IMR-90 (cell line): ENCODE results near the gene KDM2B. TPM values are rescaled to one million over a fixed set of nuclear protein-coding genes. Genes with fewer than 3 reads are reported as not detected.

Source experiments
- ATAC-seq: fragments of 200-7000 bp; cut with Tn5 transposase; 2 replicates; pipeline ENCODE4 v1.9.1; 2020; ENCODE audit warnings: low read depth, mild to moderate bottlenecking, moderate library complexity
- BruUV-seq: library from RNA; stranded (reverse); fragments of 400-500 nt; replicated peaks from 2 replicates; lab custom pipeline; 2021; lab: Mats Ljungman, UMichigan
- CTCF ChIA-PET: fragments of 300-600 bp; formaldehyde crosslinking; extraction: SDS; loops from one replicate; lab custom pipeline; 2021; ENCODE audit warnings: antibody characterized with exemption; lab: Yijun Ruan, JAX
- POLR2A ChIA-PET: fragments of 300-600 bp; sonication (Branson Sonifier 250); formaldehyde crosslinking; loops from one replicate; lab custom pipeline; 2022; ENCODE audit warnings: antibody characterized with exemption; ENCODE audit not compliant: unreplicated experiment; lab: Charles Lee
- DNase-seq: peaks from one replicate; pipeline ENCODE4 v3.0.0; 2013
- H2AFZ ChIP-seq: replicated peaks from 2 replicates; pipeline ENCODE3; 2013; ENCODE audit warnings: low read length, mild to moderate bottlenecking; ENCODE audit not compliant: poor library complexity
- H2AK5ac ChIP-seq: 2 replicates; pipeline ENCODE4 v1.6.1; 2013; ENCODE audit warnings: low read depth, low read length, inconsistent platforms
- H2AK9ac ChIP-seq: replicated peaks from 2 replicates; pipeline ENCODE3; 2013; ENCODE audit warnings: mild to moderate bottlenecking, low read depth, low read length, moderate library complexity; ENCODE audit not compliant: poor library complexity
- H2BK120ac ChIP-seq: 2 replicates; pipeline ENCODE4 v1.6.1; 2013; ENCODE audit warnings: low read depth, low read length, inconsistent platforms
- H2BK15ac ChIP-seq: 3 replicates; pipeline ENCODE4 v1.6.1; 2013; ENCODE audit warnings: low read depth, low read length, inconsistent platforms
- H2BK20ac ChIP-seq: 2 replicates; pipeline ENCODE4 v1.6.1; 2013; ENCODE audit warnings: low read depth, mild to moderate bottlenecking, inconsistent platforms, low read length, moderate library complexity
- H2BK5ac ChIP-seq: 2 replicates; pipeline ENCODE4 v1.6.1; 2013; ENCODE audit warnings: mild to moderate bottlenecking, low read depth, low read length, inconsistent platforms; ENCODE audit not compliant: poor library complexity, severe bottlenecking
- H3K14ac ChIP-seq: replicated peaks from 2 replicates; pipeline ENCODE4 v1.6.1; 2013; ENCODE audit warnings: low read depth, low read length, inconsistent platforms
- H3K18ac ChIP-seq: 2 replicates; pipeline ENCODE4 v1.6.1; 2013; ENCODE audit warnings: low read depth, low read length, control low read depth
- H3K23ac ChIP-seq: 2 replicates; pipeline ENCODE4 v1.6.1; 2013; ENCODE audit warnings: low read depth, low read length, inconsistent platforms
- H3K27ac ChIP-seq: 2 replicates; pipeline ENCODE4 v1.5.1; 2013; ENCODE audit warnings: mild to moderate bottlenecking, control low read depth, low read length; ENCODE audit not compliant: insufficient read depth
- H3K27me3 ChIP-seq: 2 replicates; pipeline ENCODE4 v1.6.1; 2013; ENCODE audit warnings: low read length; ENCODE audit not compliant: control insufficient read depth, insufficient read depth
- H3K36me3 ChIP-seq: 2 replicates; pipeline ENCODE4 v1.6.1; 2013; ENCODE audit warnings: low read length, mixed read lengths; ENCODE audit not compliant: control insufficient read depth, insufficient read depth
- H3K4ac ChIP-seq: 2 replicates; pipeline ENCODE4 v1.6.1; 2013; ENCODE audit warnings: low read depth, low read length, inconsistent platforms
- H3K4me1 ChIP-seq: 2 replicates; pipeline ENCODE4 v1.6.1; 2013; ENCODE audit warnings: low read length, mixed read lengths; ENCODE audit not compliant: control insufficient read depth, insufficient read depth
- H3K4me2 ChIP-seq: 2 replicates; pipeline ENCODE4 v1.6.1; 2013; ENCODE audit warnings: low read depth, mild to moderate bottlenecking, control low read depth, low read length, moderate library complexity
- H3K4me3 ChIP-seq: 2 replicates; pipeline ENCODE4 v1.5.1; 2013; ENCODE audit warnings: low read depth, mild to moderate bottlenecking, control low read depth, low read length, moderate library complexity; ENCODE audit not compliant: insufficient read depth
- H3K56ac ChIP-seq: 2 replicates; pipeline ENCODE4 v1.6.1; 2013; ENCODE audit warnings: low read length, inconsistent platforms; ENCODE audit not compliant: insufficient read depth; ENCODE audit errors: extremely low read depth
- H3K79me1 ChIP-seq, 2 experiments: 2 replicates each; pipeline ENCODE4 v1.6.1; 2013; ENCODE audit warnings: low read length in 2 of 2, inconsistent platforms in 1 of 2, low read depth in 1 of 2
- H3K9ac ChIP-seq: 2 replicates; pipeline ENCODE4 v1.6.1; 2013; ENCODE audit warnings: low read depth, low read length, control low read depth
- H3K9me1 ChIP-seq: 2 replicates; pipeline ENCODE4 v1.6.1; 2013; ENCODE audit warnings: low read length, inconsistent platforms; ENCODE audit not compliant: insufficient read depth
- H3K9me3 ChIP-seq: 2 replicates; pipeline ENCODE4 v1.6.1; 2013; ENCODE audit warnings: low read length; ENCODE audit not compliant: control insufficient read depth, insufficient read depth
- H4K20me1 ChIP-seq: 2 replicates; pipeline ENCODE4 v1.6.1; 2013; ENCODE audit warnings: low read length, inconsistent platforms; ENCODE audit not compliant: insufficient read depth
- H4K5ac ChIP-seq: 2 replicates; pipeline ENCODE4 v1.6.1; 2013; ENCODE audit warnings: mild to moderate bottlenecking, low read depth, low read length, control low read depth
- H4K8ac ChIP-seq, 2 experiments: 2 replicates each; pipeline ENCODE4 v1.6.1; 2013; ENCODE audit warnings: low read depth in 2 of 2, low read length in 2 of 2, control low read depth in 1 of 2, inconsistent platforms in 1 of 2
- H4K91ac ChIP-seq: 2 replicates; pipeline ENCODE4 v1.6.1; 2013; ENCODE audit warnings: low read depth, low read length, inconsistent platforms; ENCODE audit not compliant: insufficient read depth
- BHLHE40 ChIP-seq: fragments of 150-350 bp; IDR thresholded peaks from 2 replicates; pipeline ENCODE4 v1.6.1; 2016; ENCODE audit warnings: mild to moderate bottlenecking, low read depth, low read length
- CEBPB ChIP-seq: IDR thresholded peaks from 2 replicates; pipeline ENCODE4 v1.6.1; 2012; ENCODE audit warnings: low read depth, low read length, improper control_type of control experiment
- MAFK ChIP-seq: IDR thresholded peaks from 2 replicates; pipeline ENCODE4 v1.6.1; 2012; ENCODE audit warnings: low read depth, low read length, improper control_type of control experiment
- NFE2L2 ChIP-seq: fragments of 150-350 bp; IDR thresholded peaks from 2 replicates; pipeline ENCODE4 v1.6.1; 2016; ENCODE audit warnings: low read depth, mild to moderate bottlenecking, low read length
- RFX5 ChIP-seq: IDR thresholded peaks from 2 replicates; pipeline ENCODE4 v1.8.0; 2012; ENCODE audit warnings: low read depth, mild to moderate bottlenecking, low read length, moderate library complexity
- WGBS, 2 experiments: methylation state at CpG; one replicate each; pipeline versions ENCODE4 v1.1.5 to v1.1.7; 2013; ENCODE audit warnings: missing lambda C conversion rate in 2 of 2; ENCODE audit not compliant: insufficient read length in 1 of 2; ENCODE audit errors: extremely low coverage in 2 of 2; 5-methylcytosine and 5-hydroxymethylcytosine counted together
- dilution Hi-C: fragments of 300-500 bp; cut with HindIII; formaldehyde crosslinking; loops from one replicate; pipeline ENCODE4 v1.14.3; 2018; ENCODE audit warnings: low sequenced_read_pairs; ENCODE audit not compliant: unreplicated experiment
- in situ Hi-C: fragments of 300-500 bp; cut with MboI; formaldehyde crosslinking; loops from 3 replicates; pipeline ENCODE4 v1.14.3; 2019; ENCODE audit warnings: low sequenced_read_pairs, inconsistent platforms, mixed read lengths
- intact Hi-C: fragments of 100-400 bp; cut with micrococcal nuclease; formaldehyde crosslinking; loops from 2 replicates; pipeline ENCODE4 v1.10.0; 2022
- polyA plus RNA-seq, 3 experiments: library from polyadenylated mRNA; depleted of rRNA; stranded (reverse); fragments of >200 nt; gene quantifications; 2 replicates each; pipeline ENCODE4 v1.2.3, GENCODE V29; 2012; ENCODE audit warnings: low replicate concordance in 1 of 3
- total RNA-seq: library from RNA; depleted of rRNA; stranded (reverse); fragments of >200 nt; gene quantifications from 2 replicates; pipeline ENCODE4 v1.2.3, GENCODE V29; 2012
- TF ChIP-seq, protein P1 (sequence below): fragments of 150-350 bp; IDR thresholded peaks from 2 replicates; pipeline ENCODE4 v1.6.1; 2017; ENCODE audit warnings: mild to moderate bottlenecking, antibody characterized with exemption, low read length, low read depth
- TF ChIP-seq, protein P2 (sequence below): conservative IDR thresholded peaks from 2 replicates; pipeline ENCODE4 v1.5.1; 2012; ENCODE audit warnings: mild to moderate bottlenecking, low read depth, low read length, improper control_type of control experiment

KDM2B gene
- total and polyA plus RNA-seq, 2 of the 4 experiments (the other 2 are of a cell fraction) = 22.6 to 24.2 TPM

DNA sequence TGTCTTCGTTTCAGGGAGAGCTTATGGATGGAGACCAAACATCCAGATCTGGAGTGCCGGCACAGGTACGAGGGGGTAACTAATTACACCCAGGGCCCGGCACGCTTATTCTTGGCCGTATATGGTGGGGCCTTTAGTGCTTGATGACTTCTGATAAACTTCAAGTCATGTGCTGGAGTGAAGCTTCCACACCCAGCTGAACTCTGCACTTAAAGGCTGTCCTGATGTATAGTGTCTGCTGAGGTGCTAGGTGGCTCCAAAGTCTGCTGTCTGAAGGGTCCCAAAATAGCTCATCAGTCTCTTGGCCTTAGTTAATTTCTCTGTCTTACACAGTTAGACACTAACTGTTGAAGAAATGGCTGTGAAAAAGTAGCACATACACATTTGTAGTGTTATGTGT lies 163.0 kb downstream of the KDM2B start:
- Histone ChIP-seq H3K27ac (no peak overlapping the region), H3K4ac (no peak overlapping the region), H3K18ac (no peak overlapping the region), H3K4me3 (no peak overlapping the region), H4K5ac (no peak overlapping the region), H3K14ac (no peak overlapping the region), H3K9me3 (no peaks in the 10 kb centered on the region), H3K23ac (no peak overlapping the region), H3K9me1 (no peaks in the 10 kb centered on the region; the same call in 1 of the 2 replicates), H2AFZ (no peak overlapping the region), H2BK20ac (no peak overlapping the region), H3K56ac (no peak overlapping the region), H3K4me2 (no peak overlapping the region), H3K36me3 (peaks cover 41% of the 10 kb centered on the region), H3K9ac (no peak overlapping the region), H4K20me1 (peaks cover 4% of the 10 kb centered on the region; the same call in 1 of the 2 replicates), H2BK15ac (no peak overlapping the region), H3K27me3 (no peaks in the 10 kb centered on the region), H3K4me1 (no peaks in the 10 kb centered on the region), H2BK120ac (no peak overlapping the region), H2AK5ac (no peak overlapping the region), H2AK9ac (no peak overlapping the region), H4K91ac (no peak overlapping the region), H4K8ac (no peak overlapping the region), H3K79me1 (peaks cover 38 to 57% of the 10 kb centered on the region in 2 experiments; a peak in 3 of 4 replicates), H2BK5ac (no peak overlapping the region)
- no CpG with 5 or more reads among the region's 6 CpGs for WGBS, 2 experiments
- dilution Hi-C loops (no loop called here), in situ Hi-C loops (no loop called here), intact Hi-C loops (no loop called here)
- no TSS peak for BruUV-seq
- DNase-seq (no peak), ATAC-seq (no peak)
- TF ChIP-seq BHLHE40 (no peak), MAFK (no peak), CEBPB (no peak), NFE2L2 (no peak), RFX5 (no peak)
- TF ChIP-seq, protein P1, sequence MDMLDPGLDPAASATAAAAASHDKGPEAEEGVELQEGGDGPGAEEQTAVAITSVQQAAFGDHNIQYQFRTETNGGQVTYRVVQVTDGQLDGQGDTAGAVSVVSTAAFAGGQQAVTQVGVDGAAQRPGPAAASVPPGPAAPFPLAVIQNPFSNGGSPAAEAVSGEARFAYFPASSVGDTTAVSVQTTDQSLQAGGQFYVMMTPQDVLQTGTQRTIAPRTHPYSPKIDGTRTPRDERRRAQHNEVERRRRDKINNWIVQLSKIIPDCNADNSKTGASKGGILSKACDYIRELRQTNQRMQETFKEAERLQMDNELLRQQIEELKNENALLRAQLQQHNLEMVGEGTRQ = no peak
- TF ChIP-seq, protein P2, sequence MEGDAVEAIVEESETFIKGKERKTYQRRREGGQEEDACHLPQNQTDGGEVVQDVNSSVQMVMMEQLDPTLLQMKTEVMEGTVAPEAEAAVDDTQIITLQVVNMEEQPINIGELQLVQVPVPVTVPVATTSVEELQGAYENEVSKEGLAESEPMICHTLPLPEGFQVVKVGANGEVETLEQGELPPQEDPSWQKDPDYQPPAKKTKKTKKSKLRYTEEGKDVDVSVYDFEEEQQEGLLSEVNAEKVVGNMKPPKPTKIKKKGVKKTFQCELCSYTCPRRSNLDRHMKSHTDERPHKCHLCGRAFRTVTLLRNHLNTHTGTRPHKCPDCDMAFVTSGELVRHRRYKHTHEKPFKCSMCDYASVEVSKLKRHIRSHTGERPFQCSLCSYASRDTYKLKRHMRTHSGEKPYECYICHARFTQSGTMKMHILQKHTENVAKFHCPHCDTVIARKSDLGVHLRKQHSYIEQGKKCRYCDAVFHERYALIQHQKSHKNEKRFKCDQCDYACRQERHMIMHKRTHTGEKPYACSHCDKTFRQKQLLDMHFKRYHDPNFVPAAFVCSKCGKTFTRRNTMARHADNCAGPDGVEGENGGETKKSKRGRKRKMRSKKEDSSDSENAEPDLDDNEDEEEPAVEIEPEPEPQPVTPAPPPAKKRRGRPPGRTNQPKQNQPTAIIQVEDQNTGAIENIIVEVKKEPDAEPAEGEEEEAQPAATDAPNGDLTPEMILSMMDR = no peak
- ChIA-PET POLR2A (no interaction called here), CTCF (no interaction called here)
